H1 (cell line): ENCODE measurements around the gene GDF15. TPM values are rescaled to one million over a fixed set of nuclear protein-coding genes. Genes with fewer than 3 reads are reported as not detected.

ENCODE experiments used
- CTCF ChIA-PET: fragments of 300-600 bp; sonication (Branson Sonifier 250); formaldehyde crosslinking; loops from one replicate; lab custom pipeline; 2021; ENCODE audit not compliant: partially characterized antibody; lab: Charles Lee
- POLR2A ChIA-PET: fragments of 300-600 bp; sonication (Branson Sonifier 250); formaldehyde crosslinking; loops from one replicate; lab custom pipeline; 2021; ENCODE audit warnings: inconsistent platforms; ENCODE audit not compliant: partially characterized antibody; lab: Charles Lee
- DNase-seq, 2 experiments: peaks; one replicate each; pipeline versions ENCODE4 v3.0.0 to v3.0.0-alpha.2; 2010 to 2022; ENCODE audit warnings: low spot score in 2 of 2, low read depth in 1 of 2, mixed read lengths in 1 of 2
- FAIRE-seq: peaks from 2 replicates; lab custom pipeline; 2011; peaks lifted over from hg19 to GRCh38; lab: Jason Lieb, UNC
- H2AFZ ChIP-seq: 2 replicates; pipeline ENCODE4 v1.8.1; 2012; ENCODE audit warnings: low read length, inconsistent platforms
- H2AK5ac ChIP-seq: 2 replicates; pipeline ENCODE4 v1.6.1; 2013; ENCODE audit warnings: low read depth, low read length
- H2BK120ac ChIP-seq: replicated peaks from 2 replicates; pipeline ENCODE3; 2013; ENCODE audit warnings: low read depth, low read length, inconsistent platforms
- H2BK12ac ChIP-seq: 2 replicates; pipeline ENCODE4 v1.6.1; 2013; ENCODE audit warnings: low read depth, low read length
- H2BK15ac ChIP-seq: 2 replicates; pipeline ENCODE4 v1.6.1; 2013; ENCODE audit warnings: low read length
- H2BK20ac ChIP-seq: 2 replicates; pipeline ENCODE4 v1.6.1; 2013; ENCODE audit warnings: low read length
- H2BK5ac ChIP-seq: 2 replicates; pipeline ENCODE4 v1.6.1; 2013; ENCODE audit warnings: low read depth, low read length
- H3K14ac ChIP-seq: 2 replicates; pipeline ENCODE4 v1.6.1; 2013; ENCODE audit warnings: inconsistent platforms; ENCODE audit not compliant: insufficient read length
- H3K18ac ChIP-seq: 2 replicates; pipeline ENCODE4 v1.6.1; 2013; ENCODE audit warnings: low read length; ENCODE audit errors: extremely low read depth
- H3K23ac ChIP-seq: 2 replicates; pipeline ENCODE4 v1.6.1; 2013; ENCODE audit warnings: inconsistent platforms; ENCODE audit not compliant: insufficient read length
- H3K23me2 ChIP-seq: 2 replicates; pipeline ENCODE4 v1.6.1; 2013; ENCODE audit warnings: low read depth, low read length
- H3K27ac ChIP-seq: 2 replicates; pipeline ENCODE4 v1.6.1; 2011; ENCODE audit warnings: low read depth, low read length, inconsistent platforms
- H3K27me3 ChIP-seq, 4 experiments: replicated peaks in 1 of 4; 1 replicate in 1 of 4; 2 replicates in 3 of 4; pipeline versions ENCODE4 v1.6.1 to v1.8.1; 2011 to 2013; ENCODE audit warnings: low read length in 3 of 4, mild to moderate bottlenecking in 3 of 4, inconsistent platforms in 2 of 4, mixed read lengths in 2 of 4, moderate library complexity in 1 of 4; ENCODE audit not compliant: control insufficient read depth in 3 of 4, insufficient read depth in 3 of 4; ENCODE audit errors: extremely low read depth in 1 of 4
- H3K36me3 ChIP-seq, 4 experiments: 2 replicates each; pipeline versions ENCODE4 v1.6.1 to v1.8.1; 2011 to 2013; ENCODE audit warnings: mild to moderate bottlenecking in 4 of 4, low read length in 3 of 4, moderate library complexity in 2 of 4, control low read depth in 1 of 4, inconsistent platforms in 1 of 4; ENCODE audit not compliant: insufficient read depth in 4 of 4, control insufficient read depth in 2 of 4
- H3K4ac ChIP-seq: replicated peaks from 2 replicates; pipeline ENCODE3; 2013; ENCODE audit warnings: low read length, low read depth, mixed read lengths, inconsistent platforms; ENCODE audit not compliant: insufficient read length
- H3K4me1 ChIP-seq, 4 experiments: replicated peaks in 1 of 4; 1 replicate in 1 of 4; 2 replicates in 3 of 4; pipeline versions ENCODE4 v1.6.1 to v1.8.1; 2011 to 2013; ENCODE audit warnings: low read length in 3 of 4, inconsistent platforms in 2 of 4, mixed read lengths in 1 of 4; ENCODE audit not compliant: insufficient read depth in 4 of 4, control insufficient read depth in 3 of 4
- H3K4me2 ChIP-seq, 2 experiments: 2 replicates each; pipeline versions ENCODE4 v1.6.1 to v1.8.1; 2011 to 2013; ENCODE audit warnings: low read depth in 2 of 2, low read length in 2 of 2, control low read depth in 1 of 2, inconsistent platforms in 1 of 2, mild to moderate bottlenecking in 1 of 2; ENCODE audit not compliant: insufficient read depth in 1 of 2
- H3K4me3 ChIP-seq, 4 experiments: fragments of 200-600, 300-600 bp in 1 of 4; sonication (generic), shearing (Covaris generic), sonication (Bioruptor Twin) in 1 of 4; 2 replicates each; pipeline versions ENCODE4 v1.5.1 to v1.8.1; 2011 to 2016; ENCODE audit warnings: low read length in 4 of 4, low read depth in 3 of 4, control low read depth in 2 of 4, inconsistent platforms in 2 of 4, mild to moderate bottlenecking in 2 of 4, mixed read lengths in 1 of 4, moderate library complexity in 1 of 4; ENCODE audit not compliant: insufficient read depth in 2 of 4; ENCODE audit errors: extremely low read depth in 1 of 4
- H3K56ac ChIP-seq: replicated peaks from 2 replicates; pipeline ENCODE3; 2013; ENCODE audit warnings: low read depth, mild to moderate bottlenecking, mixed read lengths, low read length, inconsistent platforms; ENCODE audit not compliant: insufficient read length
- H3K79me1 ChIP-seq: 2 replicates; pipeline ENCODE4 v1.6.1; 2013; ENCODE audit warnings: low read depth, low read length, control low read depth
- H3K79me2 ChIP-seq, 2 experiments: 2 replicates each; pipeline versions ENCODE4 v1.6.1 to v1.8.1; 2012 to 2013; ENCODE audit warnings: low read length in 2 of 2, mild to moderate bottlenecking in 2 of 2, inconsistent platforms in 1 of 2; ENCODE audit not compliant: insufficient read depth in 2 of 2, control insufficient read depth in 1 of 2
- H3K9ac ChIP-seq, 4 experiments: replicated peaks in 1 of 4; 1 replicate in 1 of 4; 2 replicates in 3 of 4; pipeline versions ENCODE4 v1.6.1 to v1.8.1; 2011 to 2013; ENCODE audit warnings: low read depth in 3 of 4, low read length in 3 of 4, control low read depth in 2 of 4, mild to moderate bottlenecking in 2 of 4, moderate library complexity in 2 of 4, inconsistent platforms in 1 of 4; ENCODE audit errors: extremely low read depth in 1 of 4
- H3K9me3 ChIP-seq, 2 experiments: 2 replicates each; pipeline versions ENCODE4 v1.6.1 to v1.8.1; 2012 to 2013; ENCODE audit warnings: mild to moderate bottlenecking in 2 of 2, moderate library complexity in 2 of 2, control low read depth in 1 of 2, inconsistent platforms in 1 of 2, low read depth in 1 of 2, low read length in 1 of 2, mixed read lengths in 1 of 2; ENCODE audit not compliant: insufficient read depth in 2 of 2
- H4K20me1 ChIP-seq, 2 experiments: replicated peaks in 1 of 2; 2 replicates each; pipeline versions ENCODE3 to v1.8.1; 2011 to 2013; ENCODE audit warnings: inconsistent platforms in 2 of 2, low read length in 2 of 2, mild to moderate bottlenecking in 1 of 2; ENCODE audit not compliant: insufficient read depth in 2 of 2, control insufficient read depth in 1 of 2
- H4K5ac ChIP-seq: 2 replicates; pipeline ENCODE4 v1.6.1; 2013; ENCODE audit warnings: low read length, low read depth, mixed read lengths, inconsistent platforms; ENCODE audit not compliant: insufficient read length
- H4K8ac ChIP-seq: 2 replicates; pipeline ENCODE4 v1.8.0; 2013; ENCODE audit warnings: mild to moderate bottlenecking, moderate library complexity, low read length, inconsistent platforms; ENCODE audit not compliant: insufficient read depth; ENCODE audit errors: extremely low read depth
- H4K91ac ChIP-seq: replicated peaks from 2 replicates; pipeline ENCODE3; 2013; ENCODE audit warnings: low read length, mixed read lengths, inconsistent platforms; ENCODE audit not compliant: insufficient read length
- BRCA1 ChIP-seq: IDR thresholded peaks from 2 replicates; pipeline ENCODE4 v1.6.1; 2012; ENCODE audit warnings: low read depth, low read length, improper control_type of control experiment
- GABPA ChIP-seq: IDR thresholded peaks from 2 replicates; pipeline ENCODE4 v1.6.1; 2011; ENCODE audit warnings: mild to moderate bottlenecking, low read length, moderate library complexity, borderline replicate concordance; ENCODE audit not compliant: insufficient read depth
- JUND ChIP-seq: IDR thresholded peaks from 2 replicates; pipeline ENCODE4 v1.6.1; 2011; ENCODE audit warnings: mild to moderate bottlenecking, improper control_type of control experiment, low read length
- KDM1A ChIP-seq: fragments of 200-600, 300-600 bp; sonication (generic); IDR thresholded peaks from 2 replicates; pipeline ENCODE4 v1.7.1; 2016; ENCODE audit warnings: mild to moderate bottlenecking, low read length, borderline replicate concordance
- RAD21 ChIP-seq, 2 experiments: IDR thresholded peaks in 1 of 2; conservative IDR thresholded peaks in 1 of 2; 2 replicates each; pipeline ENCODE4 v1.6.1; 2011; ENCODE audit warnings: low read depth in 2 of 2, low read length in 2 of 2, improper control_type of control experiment in 1 of 2, inconsistent platforms in 1 of 2, mild to moderate bottlenecking in 1 of 2, moderate library complexity in 1 of 2
- RFX5 ChIP-seq: IDR thresholded peaks from 2 replicates; pipeline ENCODE4 v1.6.1; 2011; ENCODE audit warnings: low read depth, low read length, improper control_type of control experiment, borderline replicate concordance
- RNF2 ChIP-seq: fragments of 200-900, 300-1000 bp; sonication (generic); IDR thresholded peaks from 2 replicates; pipeline ENCODE4 v1.7.1; 2016; ENCODE audit warnings: borderline replicate concordance, low read depth, mild to moderate bottlenecking, antibody characterized with exemption, low read length; ENCODE audit not compliant: poor library complexity, severe bottlenecking; ENCODE audit errors: missing control alignments
- SAP30 ChIP-seq: fragments of 300-600 bp; sonication (generic); IDR thresholded peaks from 2 replicates; pipeline ENCODE4 v1.7.1; 2012; ENCODE audit warnings: low read length, moderate library complexity, mild to moderate bottlenecking, inconsistent platforms; ENCODE audit not compliant: insufficient read depth, insufficient replicate concordance
- SIX5 ChIP-seq: IDR thresholded peaks from 2 replicates; pipeline ENCODE4 v1.6.1; 2011; ENCODE audit warnings: mild to moderate bottlenecking, low read depth, low read length
- WGBS, 2 experiments: shearing (Covaris generic) in 1 of 2; methylation state at CpG; one replicate each; pipeline versions ENCODE4 v1.1.6 to v1.1.7; 2013 to 2015; ENCODE audit warnings: low lambda C conversion rate in 2 of 2, mixed read lengths in 2 of 2, inconsistent platforms in 1 of 2, low coverage in 1 of 2, missing lambda C conversion rate in 1 of 2; ENCODE audit not compliant: insufficient replicate concordance in 2 of 2, insufficient coverage in 1 of 2, insufficient read length in 1 of 2; ENCODE audit errors: extremely low coverage in 1 of 2, missing lambda C conversion rate in 1 of 2; 5-methylcytosine and 5-hydroxymethylcytosine counted together
- polyA plus RNA-seq, 7 experiments: library from polyadenylated mRNA; depleted of rRNA in 3 of 7; stranded (reverse) in 5 of 7; unstranded in 2 of 7; fragments of >200 nt in 5 of 7; fragments of 200-250 nt in 2 of 7; gene quantifications; 1 replicate in 5 of 7; 2 replicates in 1 of 7; 4 replicates in 1 of 7; pipeline versions ENCODE4 v1.2.1 to v1.2.3, GENCODE V29; 2011 to 2013; ENCODE audit warnings: missing spikeins in 2 of 7, mixed read lengths in 2 of 7
- total RNA-seq: library from RNA; stranded (reverse); fragmentation: NEBNext Ultra II Directional; extraction: Animal tissue kit (Norgen Biotek cat#: 25700); gene quantifications from 2 replicates; pipeline ENCODE4 v1.2.1, GENCODE V29; 2021
- TF ChIP-seq, protein P1 (sequence below): IDR thresholded peaks from 2 replicates; pipeline ENCODE4 v1.6.1; 2012; ENCODE audit warnings: low read length, inconsistent platforms

The GDF15 gene
- total and polyA plus RNA-seq, 2 of the 8 experiments (the other 6 are each of a cell fraction or from before 2014, with no cell fraction given) = 4.1 to 8.5 TPM

DNA sequence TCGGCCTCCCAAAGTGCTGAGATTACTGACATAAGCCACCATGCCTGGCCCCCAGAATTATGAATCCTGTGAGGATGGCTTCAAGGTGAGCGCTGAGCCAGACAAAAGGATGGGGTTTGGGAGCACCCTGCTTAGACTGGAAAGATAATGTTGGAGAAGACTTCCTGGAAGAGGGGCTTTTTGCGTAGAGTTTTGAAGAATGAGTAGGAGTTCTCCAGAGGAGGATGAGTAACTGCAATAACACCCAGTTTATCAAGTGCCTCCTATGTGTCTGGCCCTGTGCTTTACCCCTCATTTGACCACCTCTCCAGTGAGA lies 641 bp upstream of the GDF15 start:
- WGBS, 2 experiments = 95% methylated on average over 3 of the region's 3 CpGs; no CpG with 5 or more reads in 1 of the 2 experiments
- FAIRE-seq = no peak
- Histone ChIP-seq H3K36me3 (no peaks in the 10 kb centered on the region), H2AFZ (no peak overlapping the region), H4K5ac (no peak overlapping the region), H3K79me2 (no peaks in the 10 kb centered on the region), H3K18ac (no peak overlapping the region; the same call in 1 of the 2 replicates), H3K27ac (no peak overlapping the region), H4K20me1 (no peaks in the 10 kb centered on the region), H2BK120ac (peak overlapping the region; percentile 16), H3K4ac (no peak overlapping the region), H3K23ac (no peak overlapping the region), H4K91ac (no peak overlapping the region), H4K8ac (no peak overlapping the region), H3K4me2 (no peak overlapping the region), H2BK5ac (peak overlapping the region; percentile 3; the same call in 1 of the 2 replicates), H3K79me1 (no peaks in the 10 kb centered on the region), H3K27me3 (peaks cover 0 to 23% (median 14%) of the 10 kb centered on the region in 4 experiments; a peak in 6 of 7 replicates), H2BK15ac (peak overlapping the region; percentile 10; the same call in 1 of the 2 replicates), H3K14ac (no peak overlapping the region), H3K4me3 (no peak overlapping the region), H3K56ac (no peak overlapping the region), H3K9me3 (no peaks in the 10 kb centered on the region), H3K4me1 (peaks cover 3 to 4% (median 4%) of the 10 kb centered on the region in 4 experiments), H3K23me2 (peaks cover 2% of the 10 kb centered on the region; the same call in 1 of the 2 replicates), H2AK5ac (no peak overlapping the region), H2BK12ac (peak overlapping the region; percentile 6), H3K9ac (no peak overlapping the region), H2BK20ac (peak overlapping the region; percentile 51; the same call in 1 of the 2 replicates)
- POLR2A ChIA-PET = interaction anchor here (0.8 to 1.4 kb wide), 6 partner anchors 10 to 104 kb away, joined by 3 to 7 read pairs (median 4); partner anchors contain the start of gene JUND
- CTCF ChIA-PET = interaction anchor here (0.6 to 10.4 kb wide), 18 partner anchors 8 to 178 kb away, joined by 3 to 177 read pairs (median 6); partner anchors contain the start of genes LRRC25 and SSBP4
- no peak for DNase-seq
- TF ChIP-seq RFX5 (no peak), RAD21 (IDR thresholded peaks at IDR 0.05 in 1 of 2, conservative IDR thresholded peaks at IDR 0.05 in 1 of 2; ENCODE audit: low read depth in 2 of 2, low read length in 2 of 2) (no peak), RNF2 (no peak), JUND (no peak), BRCA1 (no peak), SAP30 (no peak), GABPA (no peak), SIX5 (no peak), KDM1A (no peak)
- TF ChIP-seq, protein P1, sequence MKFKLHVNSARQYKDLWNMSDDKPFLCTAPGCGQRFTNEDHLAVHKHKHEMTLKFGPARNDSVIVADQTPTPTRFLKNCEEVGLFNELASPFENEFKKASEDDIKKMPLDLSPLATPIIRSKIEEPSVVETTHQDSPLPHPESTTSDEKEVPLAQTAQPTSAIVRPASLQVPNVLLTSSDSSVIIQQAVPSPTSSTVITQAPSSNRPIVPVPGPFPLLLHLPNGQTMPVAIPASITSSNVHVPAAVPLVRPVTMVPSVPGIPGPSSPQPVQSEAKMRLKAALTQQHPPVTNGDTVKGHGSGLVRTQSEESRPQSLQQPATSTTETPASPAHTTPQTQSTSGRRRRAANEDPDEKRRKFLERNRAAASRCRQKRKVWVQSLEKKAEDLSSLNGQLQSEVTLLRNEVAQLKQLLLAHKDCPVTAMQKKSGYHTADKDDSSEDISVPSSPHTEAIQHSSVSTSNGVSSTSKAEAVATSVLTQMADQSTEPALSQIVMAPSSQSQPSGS = no peak
